Cardiac muscle cell (in vitro differentiated cells and primary cell): ENCODE results near the gene TRDN. TPM values are rescaled to one million over a fixed set of nuclear protein-coding genes. Genes with fewer than 3 reads are reported as not detected.

Source experiments
- DNase-seq, 2 donors: peaks; one replicate each; pipeline versions ENCODE4 v3.0.0 to v3.0.0-alpha.2; 2010 to 2017; ENCODE audit warnings: low read depth in 1 of 2, low spot score in 1 of 2
- H3K27ac ChIP-seq: fragments of 200-600 bp; sonication (generic); 2 replicates; pipeline ENCODE4 v1.5.1; 2016
- H3K27me3 ChIP-seq: fragments of 200-600 bp; sonication (generic); 2 replicates; pipeline ENCODE4 v1.6.0; 2016; ENCODE audit warnings: control low read depth
- H3K36me3 ChIP-seq: fragments of 200-600 bp; sonication (generic); 2 replicates; pipeline ENCODE4 v1.5.1; 2016; ENCODE audit warnings: control low read depth
- H3K4me1 ChIP-seq: fragments of 200-600 bp; sonication (generic); 2 replicates; pipeline ENCODE4 v1.8.1; 2017; ENCODE audit warnings: low read depth, mild to moderate bottlenecking, mixed run types
- H3K4me3 ChIP-seq: fragments of 200-600 bp; sonication (generic); 2 replicates; pipeline ENCODE4 v1.5.1; 2016; ENCODE audit warnings: mild to moderate bottlenecking
- H3K9me3 ChIP-seq: fragments of 200-600 bp; sonication (generic); 2 replicates; pipeline ENCODE4 v1.5.1; 2017; ENCODE audit warnings: low read depth, mild to moderate bottlenecking, control low read depth
- polyA plus RNA-seq: library from polyadenylated mRNA; unstranded; fragments of >200 nt; fragmentation: Nextera tagmentation; extraction: Ambion mirVana; gene quantifications from 2 replicates; pipeline ENCODE4 v1.2.1, GENCODE V29; 2016
- total RNA-seq: library from RNA; depleted of rRNA; stranded (reverse); fragments of >200 nt; gene quantifications from 2 replicates; pipeline ENCODE4 v1.2.3, GENCODE V29; 2016
- TF ChIP-seq, protein P1 (sequence below): IDR thresholded peaks from 2 replicates; pipeline ENCODE4 v1.5.1; 2012; ENCODE audit warnings: low read depth, mild to moderate bottlenecking, low read length

Gene TRDN
- total and polyA plus RNA-seq, 2 experiments from 2014 or later, result 58.0 to 200 TPM

GRCh38 chr6:123423130-123423529 is 213.6 kb downstream of the TRDN start:
- Histone ChIP-seq H3K4me1 (peaks cover 15% of the 10 kb centered on the region), H3K4me3 (no peak overlapping the region), H3K9me3 (no peaks in the 10 kb centered on the region), H3K27me3 (no peaks in the 10 kb centered on the region), H3K36me3 (no peaks in the 10 kb centered on the region), H3K27ac (no peak overlapping the region)
- no peak for DNase-seq
- TF ChIP-seq, protein P1, sequence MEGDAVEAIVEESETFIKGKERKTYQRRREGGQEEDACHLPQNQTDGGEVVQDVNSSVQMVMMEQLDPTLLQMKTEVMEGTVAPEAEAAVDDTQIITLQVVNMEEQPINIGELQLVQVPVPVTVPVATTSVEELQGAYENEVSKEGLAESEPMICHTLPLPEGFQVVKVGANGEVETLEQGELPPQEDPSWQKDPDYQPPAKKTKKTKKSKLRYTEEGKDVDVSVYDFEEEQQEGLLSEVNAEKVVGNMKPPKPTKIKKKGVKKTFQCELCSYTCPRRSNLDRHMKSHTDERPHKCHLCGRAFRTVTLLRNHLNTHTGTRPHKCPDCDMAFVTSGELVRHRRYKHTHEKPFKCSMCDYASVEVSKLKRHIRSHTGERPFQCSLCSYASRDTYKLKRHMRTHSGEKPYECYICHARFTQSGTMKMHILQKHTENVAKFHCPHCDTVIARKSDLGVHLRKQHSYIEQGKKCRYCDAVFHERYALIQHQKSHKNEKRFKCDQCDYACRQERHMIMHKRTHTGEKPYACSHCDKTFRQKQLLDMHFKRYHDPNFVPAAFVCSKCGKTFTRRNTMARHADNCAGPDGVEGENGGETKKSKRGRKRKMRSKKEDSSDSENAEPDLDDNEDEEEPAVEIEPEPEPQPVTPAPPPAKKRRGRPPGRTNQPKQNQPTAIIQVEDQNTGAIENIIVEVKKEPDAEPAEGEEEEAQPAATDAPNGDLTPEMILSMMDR, result no peak

GRCh38 chr6:123420512-123420911 is 216.2 kb downstream of the TRDN start:
- DNase-seq, result no peak
- Histone ChIP-seq H3K4me3 (no peak overlapping the region), H3K4me1 (peaks cover 3% of the 10 kb centered on the region), H3K36me3 (no peaks in the 10 kb centered on the region), H3K9me3 (no peaks in the 10 kb centered on the region), H3K27me3 (no peaks in the 10 kb centered on the region), H3K27ac (no peak overlapping the region)
- TF ChIP-seq, protein P1, result no peak

GRCh38 chr6:123418071-123418470 is 218.7 kb downstream of the TRDN start:
- Histone ChIP-seq H3K4me1 (no peaks in the 10 kb centered on the region), H3K9me3 (no peaks in the 10 kb centered on the region), H3K27ac (no peak overlapping the region), H3K36me3 (no peaks in the 10 kb centered on the region), H3K27me3 (no peaks in the 10 kb centered on the region), H3K4me3 (no peak overlapping the region)
- no peak for DNase-seq
- TF ChIP-seq, protein P1, result no peak

GRCh38 chr6:123417535-123417934 is 219.2 kb downstream of the TRDN start:
- no peaks in the 10 kb centered on the region for H3K27me3 ChIP-seq
- H3K4me1 ChIP-seq, result no peaks in the 10 kb centered on the region
- TF ChIP-seq, protein P1, result no peak
- H3K36me3 ChIP-seq, result no peaks in the 10 kb centered on the region
- no peak overlapping the region for H3K27ac ChIP-seq
- no peaks in the 10 kb centered on the region for H3K9me3 ChIP-seq
- H3K4me3 ChIP-seq, result no peak overlapping the region
- no peak for DNase-seq

DNA sequence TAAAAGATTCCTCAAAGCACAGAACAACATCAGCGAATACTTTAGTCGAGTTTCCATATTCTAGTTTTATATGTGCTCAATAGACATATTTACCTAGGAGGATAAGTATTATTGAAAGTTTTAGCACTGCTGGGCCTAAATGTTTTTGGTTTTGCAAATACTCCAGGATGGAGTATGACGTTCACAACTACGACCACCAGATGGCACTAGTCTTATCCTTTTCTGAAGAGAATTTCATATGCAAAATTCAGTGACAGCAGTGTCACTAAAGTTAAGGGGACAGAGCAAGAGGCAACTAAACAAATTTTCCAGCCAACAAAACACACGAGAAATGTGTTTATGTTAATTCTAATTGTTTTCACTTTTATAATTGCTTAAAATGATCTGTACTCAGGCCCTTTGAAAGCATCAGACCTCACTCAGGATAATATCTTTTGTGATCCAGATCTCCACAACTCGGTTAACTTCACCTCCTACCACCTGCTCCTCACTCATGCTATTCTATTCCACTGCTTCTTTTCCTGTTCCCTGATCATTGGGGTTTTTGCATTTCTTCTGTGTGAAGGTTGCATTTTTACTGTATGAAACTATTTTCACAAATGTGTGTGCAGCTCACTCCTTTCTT is 220.8 kb downstream of the TRDN start:
- H3K4me3 ChIP-seq, result no peak overlapping the region
- TF ChIP-seq, protein P1, result peak; percentile 70
- H3K27ac ChIP-seq, result no peak overlapping the region
- peak; percentile 63 to 82 for DNase-seq
- no peaks in the 10 kb centered on the region for H3K27me3 ChIP-seq
- H3K9me3 ChIP-seq, result no peaks in the 10 kb centered on the region
- no peaks in the 10 kb centered on the region for H3K4me1 ChIP-seq
- H3K36me3 ChIP-seq, result no peaks in the 10 kb centered on the region
